Measurements from ENCODE around the gene FOCAD.

GRCh38 chr9:20742833-20743232 is 58.8 kb downstream of the FOCAD start:
- TF ChIP-seq OSR1 (CRISPR knock-in tag; IDR thresholded peaks at IDR 0.05) = no peak
- no peak for TF ChIP-seq ISL1 (CRISPR knock-in tag; IDR thresholded peaks at IDR 0.05)
- TF ChIP-seq ZFP3 (CRISPR knock-in tag; IDR thresholded peaks at IDR 0.05) = no peak
- no peak for TF ChIP-seq SNAI2 (CRISPR knock-in tag; IDR thresholded peaks at IDR 0.05)
- TF ChIP-seq CSRNP3 (CRISPR knock-in tag; IDR thresholded peaks at IDR 0.05) = no peak
- TF ChIP-seq ARNTL (CRISPR knock-in tag; IDR thresholded peaks at IDR 0.05; ENCODE audit: borderline replicate concordance, low read depth) = no peak
- TF ChIP-seq ZNF565 (CRISPR knock-in tag; conservative IDR thresholded peaks at IDR 0.05; ENCODE audit: low read depth) = no peak
- no peak for TF ChIP-seq CSDC2 (CRISPR knock-in tag; IDR thresholded peaks at IDR 0.05)
- TF ChIP-seq ZFP30 (CRISPR knock-in tag; IDR thresholded peaks at IDR 0.05) = no peak
- no peak for TF ChIP-seq CREB5 (CRISPR knock-in tag; IDR thresholded peaks at IDR 0.05; ENCODE audit: low read depth)

Measured in SK-N-SH treated with all-trans-retinoic acid at 6 μM for 48 hours (cell line).